Measurements from ENCODE around the gene RAD51B. TPM values are rescaled to one million over a fixed set of nuclear protein-coding genes. Genes with fewer than 3 reads are reported as not detected.

The RAD51B gene
- total RNA-seq, 6 experiments from 2014 or later = 2.7 to 5.8 (median 4.3) TPM

- H3K9me3 ChIP-seq = no peaks in the 10 kb centered on the region
- peak; percentile 53 to 88 (median 78) for ATAC-seq
- H3K27me3 ChIP-seq = no peaks in the 10 kb centered on the region
- H3K4me1 ChIP-seq = peaks cover 0 to 9% (median 0%) of the 10 kb centered on the region in 4 donors
- H3K27ac ChIP-seq = no peak overlapping the region
- intact Hi-C loops (cut with DNase I) = no loop called here
- DNase-seq = no peak
- 17% methylated on average over 1 of the region's 1 CpG for WGBS (ENCODE audit: insufficient coverage, low coverage, low lambda C conversion rate, missing lambda C conversion rate)
- no peak overlapping the region for H3K4me3 ChIP-seq
- no peaks in the 10 kb centered on the region for H3K36me3 ChIP-seq
- TF ChIP-seq POLR2A (IDR thresholded peaks at IDR 0.05) (no peak), CTCF (IDR thresholded peaks at IDR 0.05) (no peak)
Measured at GRCh38 chr14:68018598-68018997, 199.0 kb downstream of the RAD51B start.

- DNase-seq (no peak), ATAC-seq (no peak)
- no peaks in the 10 kb centered on the region for H3K27me3 ChIP-seq
- H3K27ac ChIP-seq = no peak overlapping the region
- intact Hi-C loops (cut with DNase I) = no loop called here
- no peaks in the 10 kb centered on the region for H3K36me3 ChIP-seq
- H3K9me3 ChIP-seq = no peaks in the 10 kb centered on the region
- H3K4me3 ChIP-seq = no peak overlapping the region
- 94% methylated on average over 1 of the region's 1 CpG for WGBS (ENCODE audit: insufficient coverage, low coverage, low lambda C conversion rate, missing lambda C conversion rate)
- peaks cover 0 to 9% (median 0%) of the 10 kb centered on the region in 4 donors for H3K4me1 ChIP-seq
- TF ChIP-seq POLR2A (IDR thresholded peaks at IDR 0.05) (no peak), CTCF (IDR thresholded peaks at IDR 0.05) (no peak)
Measured at GRCh38 chr14:68020493-68020892, 200.9 kb downstream of the RAD51B start.

GRCh38 chr14:68020999-68021663 is 201.6 kb downstream of the RAD51B start:
- WGBS (ENCODE audit: insufficient coverage, low coverage, low lambda C conversion rate, missing lambda C conversion rate) = 33% methylated on average over 4 of the region's 4 CpGs
- no peak for TF ChIP-seq POLR2A (IDR thresholded peaks at IDR 0.05)
- TF ChIP-seq CTCF (IDR thresholded peaks at IDR 0.05) = no peak
- ATAC-seq (peak in 2 of 4 donors; percentile 16 to 47), DNase-seq (no peak)
- Histone ChIP-seq H3K4me1 (peaks cover 0 to 9% (median 0%) of the 10 kb centered on the region in 4 donors), H3K9me3 (no peaks in the 10 kb centered on the region), H3K4me3 (no peak overlapping the region), H3K27me3 (no peaks in the 10 kb centered on the region), H3K27ac (no peak overlapping the region), H3K36me3 (no peaks in the 10 kb centered on the region)
- intact Hi-C loops (cut with DNase I) = no loop called here

GRCh38 chr14:68027276-68027675 is 207.7 kb downstream of the RAD51B start:
- DNase-seq (no peak), ATAC-seq (no peak)
- H3K27me3 ChIP-seq = no peaks in the 10 kb centered on the region
- 75% methylated on average over 5 of the region's 5 CpGs for WGBS (ENCODE audit: insufficient coverage, low coverage, low lambda C conversion rate, missing lambda C conversion rate)
- H3K4me1 ChIP-seq = no peaks in the 10 kb centered on the region
- no peak for TF ChIP-seq CTCF (IDR thresholded peaks at IDR 0.05)
- TF ChIP-seq POLR2A (IDR thresholded peaks at IDR 0.05) = no peak
- H3K27ac ChIP-seq = no peak overlapping the region
- no peaks in the 10 kb centered on the region for H3K36me3 ChIP-seq
- intact Hi-C loops (cut with DNase I) = no loop called here
- no peaks in the 10 kb centered on the region for H3K9me3 ChIP-seq
- H3K4me3 ChIP-seq = no peak overlapping the region
